Myometrial cell (primary cell): ENCODE data around the gene BCL6B. TPM values are rescaled to one million over a fixed set of nuclear protein-coding genes. Genes with fewer than 3 reads are reported as not detected.

Experiments
- total RNA-seq: library from RNA; depleted of rRNA; stranded (reverse); fragments of >200 nt; gene quantifications from 2 replicates; pipeline ENCODE4 v1.2.3, GENCODE V29; 2015

Gene BCL6B, protein sequence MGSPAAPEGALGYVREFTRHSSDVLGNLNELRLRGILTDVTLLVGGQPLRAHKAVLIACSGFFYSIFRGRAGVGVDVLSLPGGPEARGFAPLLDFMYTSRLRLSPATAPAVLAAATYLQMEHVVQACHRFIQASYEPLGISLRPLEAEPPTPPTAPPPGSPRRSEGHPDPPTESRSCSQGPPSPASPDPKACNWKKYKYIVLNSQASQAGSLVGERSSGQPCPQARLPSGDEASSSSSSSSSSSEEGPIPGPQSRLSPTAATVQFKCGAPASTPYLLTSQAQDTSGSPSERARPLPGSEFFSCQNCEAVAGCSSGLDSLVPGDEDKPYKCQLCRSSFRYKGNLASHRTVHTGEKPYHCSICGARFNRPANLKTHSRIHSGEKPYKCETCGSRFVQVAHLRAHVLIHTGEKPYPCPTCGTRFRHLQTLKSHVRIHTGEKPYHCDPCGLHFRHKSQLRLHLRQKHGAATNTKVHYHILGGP
- 0.18 and 0.58 TPM in 2 replicates for total RNA-seq

DNA sequence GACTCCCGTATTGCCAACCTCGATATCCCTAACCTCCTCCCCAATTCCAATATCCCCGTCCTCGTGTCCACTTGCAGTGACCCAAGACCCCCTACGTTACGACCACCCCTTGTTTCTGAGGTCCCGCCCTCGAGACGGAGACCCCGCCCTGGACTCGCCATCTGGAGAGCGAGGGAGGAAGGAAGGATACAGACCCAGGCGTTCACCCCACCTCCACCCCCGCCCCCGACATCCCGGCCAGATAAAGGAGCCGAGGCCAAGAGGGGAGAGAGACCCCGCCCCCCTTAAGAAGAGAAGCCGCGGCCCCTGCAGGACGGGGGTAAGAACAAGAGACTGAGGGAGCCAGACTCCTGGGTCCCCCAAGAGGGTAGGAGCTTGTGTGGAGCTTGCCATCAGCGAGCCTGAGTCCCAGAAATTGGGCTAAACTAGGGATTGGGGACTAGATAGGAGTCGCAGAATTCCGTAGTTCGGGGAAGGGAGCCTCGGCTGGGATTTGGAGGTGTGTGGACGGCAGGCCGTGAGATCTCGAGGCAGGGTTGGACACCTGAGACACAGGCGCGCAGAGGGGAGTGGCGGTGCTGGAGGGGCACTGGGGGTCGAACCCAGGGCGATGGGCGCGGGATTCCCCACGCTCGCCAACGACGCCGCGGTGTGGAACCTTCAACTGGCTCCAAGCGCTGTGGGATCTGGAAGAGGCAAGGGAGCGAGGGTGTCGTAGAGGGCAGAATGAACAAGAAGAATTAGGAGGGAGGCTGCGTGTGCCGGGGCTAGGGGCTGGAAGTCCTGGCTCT lies at the start of gene BCL6B:
Gene BCL6B (plus strand): TSS at position 270 of the 791 bp plus-strand sequence. CDS start 622 bp downstream, outside the sequence.

DNA sequence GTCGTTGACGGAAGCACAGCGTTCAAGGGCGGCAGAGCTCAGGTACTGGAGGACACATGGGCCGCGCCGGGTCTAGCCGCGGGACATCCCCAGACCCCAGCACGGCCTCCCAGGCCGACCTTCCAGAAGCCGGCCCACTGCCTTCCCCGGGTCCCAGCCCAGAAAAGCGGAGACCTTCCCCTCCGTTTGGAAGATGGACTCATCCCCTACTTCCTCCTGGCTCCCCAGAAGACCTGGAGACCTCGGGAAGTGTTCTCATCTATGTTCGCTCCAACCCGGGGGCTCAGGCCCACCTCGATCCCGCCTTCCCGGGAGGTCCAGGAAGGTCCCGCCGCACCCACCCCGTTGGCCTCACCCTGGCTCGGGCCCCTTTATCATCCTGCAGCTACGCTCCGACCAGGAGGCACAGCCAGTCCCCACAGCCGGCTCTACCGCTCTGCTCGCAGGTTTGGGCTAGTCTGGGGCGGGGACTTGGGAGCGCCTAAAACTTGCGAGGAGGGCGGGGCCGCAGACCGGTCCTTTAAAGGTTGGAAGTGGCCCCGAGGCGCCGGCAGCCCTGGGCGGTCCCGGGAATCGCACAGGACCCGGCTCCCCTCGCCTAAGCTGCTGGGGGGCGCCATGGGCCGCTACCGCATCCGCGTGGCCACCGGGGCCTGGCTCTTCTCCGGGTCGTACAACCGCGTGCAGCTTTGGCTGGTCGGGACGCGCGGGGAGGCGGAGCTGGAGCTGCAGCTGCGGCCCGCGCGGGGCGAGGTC lies 27.2 kb upstream of the BCL6B start, which contains the start of gene ALOX12:
Gene ALOX12 (plus strand): TSS at position 550 of the 756 bp plus-strand sequence. CDS start 69 bp downstream, at position 619.

DNA sequence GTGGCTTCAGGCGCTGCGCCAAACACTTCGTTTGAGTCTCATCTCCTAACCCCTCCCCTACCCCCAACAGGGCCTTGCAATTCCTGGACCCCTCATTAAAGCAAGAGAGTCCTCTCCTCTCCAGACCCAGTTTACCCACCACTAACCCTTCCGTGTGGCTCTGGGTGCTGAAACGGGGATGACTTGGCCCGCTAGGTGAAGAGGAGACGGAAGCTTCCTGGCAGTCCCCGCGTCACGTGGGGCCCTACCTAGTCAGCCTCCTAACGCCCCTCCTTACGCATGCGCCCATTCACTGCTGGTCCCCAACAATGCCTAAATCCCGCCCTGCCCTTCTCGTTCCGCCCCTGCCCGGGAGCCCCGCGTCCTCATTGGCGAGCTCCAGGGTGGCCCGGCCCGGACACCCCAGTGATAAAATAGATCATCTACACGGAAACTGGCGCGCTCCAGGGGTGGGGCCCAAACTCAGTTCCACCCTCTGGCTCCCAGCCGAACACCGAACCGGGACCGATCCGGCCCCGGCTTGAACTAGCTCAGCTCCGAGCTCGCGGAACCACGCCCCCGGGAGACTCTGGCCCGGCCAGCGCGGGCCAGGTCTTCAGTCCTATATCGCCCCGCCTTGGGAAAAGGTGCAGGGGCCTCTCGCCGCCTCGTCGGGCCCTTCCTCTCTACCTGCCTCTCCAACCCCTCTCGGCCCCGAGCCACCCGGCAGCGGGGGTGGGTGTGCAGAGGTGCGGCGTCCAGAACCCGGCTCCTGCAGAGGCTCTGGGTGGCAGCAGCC lies 12.9 kb downstream of the BCL6B start, which contains the start of gene SLC16A13:
Gene SLC16A13 (plus strand): TSS at position 425 of the 778 bp plus-strand sequence. CDS start 368 bp downstream, outside the sequence.

DNA sequence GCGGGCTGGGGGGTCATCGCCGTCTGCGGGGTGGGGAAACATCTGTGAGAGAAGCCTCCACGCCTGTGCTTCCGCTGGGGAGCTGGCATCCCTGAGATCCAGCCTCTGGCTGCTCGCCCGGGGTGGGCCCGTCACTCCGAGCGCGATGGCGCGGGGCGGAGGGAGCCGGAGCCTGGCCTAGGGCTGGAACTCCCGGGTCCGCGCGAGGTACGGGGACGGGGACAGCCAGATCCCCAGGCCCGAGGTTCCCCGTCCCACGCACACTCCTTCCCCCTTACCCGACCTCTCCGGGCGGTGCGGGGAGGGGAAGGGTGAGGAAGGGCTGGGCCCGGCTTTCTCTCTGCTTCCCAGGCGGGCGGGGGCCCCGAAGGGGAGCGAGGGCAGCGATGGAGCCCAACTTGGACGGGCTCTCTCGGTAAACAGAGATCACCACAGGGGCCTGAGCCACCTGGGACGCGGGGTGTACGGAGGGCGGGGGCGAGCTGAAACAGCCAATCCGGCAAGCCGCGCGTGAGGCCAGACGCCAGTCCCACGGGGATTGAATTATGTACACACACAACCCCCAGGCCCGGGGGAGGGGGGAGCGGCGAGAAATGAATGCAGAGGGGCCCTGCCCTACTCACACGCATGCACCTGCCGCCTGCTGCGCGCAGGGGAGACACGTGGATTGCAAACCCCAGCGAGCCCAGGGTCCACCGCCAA lies 20.8 kb downstream of the BCL6B start, which contains the start of gene SLC16A11:
Gene SLC16A11 (minus strand): TSS at position 596 of the 702 bp plus-strand sequence. CDS start 579 bp downstream, at position 17.

Other genes with a start within 250 kb of the BCL6B start
- gene FBXO39, start 246.8 kb upstream of the BCL6B start, total RNA-seq: 1.9 and 3.5 TPM in 2 replicates
- not detected in 2 replicates for gene TEKT1, start 191.3 kb upstream of the BCL6B start, total RNA-seq
- 0.18 TPM in 1 of 2 replicates, not detected in the other for gene ALOX12, start 27.0 kb upstream of the BCL6B start, total RNA-seq
- 243 and 304 TPM in 2 replicates for gene RNASEK, start 10.4 kb upstream of the BCL6B start, total RNA-seq
- gene SLC16A13, start 13.0 kb downstream of the BCL6B start, total RNA-seq: 0.86 and 3.2 TPM in 2 replicates
- gene SLC16A11, start 21.0 kb downstream of the BCL6B start, total RNA-seq: not detected in 2 replicates
- gene CLEC10A, start 57.2 kb downstream of the BCL6B start, total RNA-seq: not detected in 2 replicates
- not detected in 2 replicates for gene ASGR2, start 91.8 kb downstream of the BCL6B start, total RNA-seq
- 3.5 TPM in 1 of 2 replicates, not detected in the other for gene ASGR1, start 156.3 kb downstream of the BCL6B start, total RNA-seq
- gene DLG4, start 196.8 kb downstream of the BCL6B start, total RNA-seq: 13.3 and 14.0 TPM in 2 replicates
- gene ACADVL, start 196.9 kb downstream of the BCL6B start, total RNA-seq: 227 and 236 TPM in 2 replicates
- gene DVL2, start 211.5 kb downstream of the BCL6B start, total RNA-seq: 57.9 and 59.5 TPM in 2 replicates
- gene PHF23, start 216.4 kb downstream of the BCL6B start, total RNA-seq: 31.1 and 86.7 TPM in 2 replicates
- gene GABARAP, start 219.4 kb downstream of the BCL6B start, total RNA-seq: 153 and 283 TPM in 2 replicates
- gene CTDNEP1, start 228.7 kb downstream of the BCL6B start, total RNA-seq: 45.3 and 48.7 TPM in 2 replicates
- 38.6 and 43.2 TPM in 2 replicates for gene ELP5, start 229.2 kb downstream of the BCL6B start, total RNA-seq
- gene CLDN7, start 239.4 kb downstream of the BCL6B start, total RNA-seq: 60.3 and 62.3 TPM in 2 replicates